K562 (cell line): ENCODE data around the gene C1QTNF12. TPM values are rescaled to one million over a fixed set of nuclear protein-coding genes. Genes with fewer than 3 reads are reported as not detected.

Experiments
- ATAC-seq: fragments of 200-7000 bp; cut with Tn5 transposase; 3 replicates; pipeline ENCODE4 v1.9.1; 2020; ENCODE audit warnings: moderate library complexity
- BruUV-seq: library from RNA; stranded (reverse); fragments of 400-500 nt; replicated peaks from 2 replicates; lab custom pipeline; 2021; lab: Mats Ljungman, UMichigan
- CTCF ChIA-PET: fragments of 300-600 bp; formaldehyde crosslinking; extraction: SDS; loops from one replicate; lab custom pipeline; 2021; ENCODE audit warnings: low intra/inter-chr PET ratio; lab: Yijun Ruan, JAX
- POLR2A ChIA-PET: fragments of 300-600, 350-650 bp; sonication (Branson Sonifier 250); formaldehyde crosslinking; extraction: SDS; loops from one replicate; lab custom pipeline; 2021; ENCODE audit warnings: antibody characterized with exemption, inconsistent platforms; lab: Yijun Ruan, JAX
- DNase-seq, 4 experiments: peaks; one replicate each; pipeline versions ENCODE4 v3.0.0 to v3.0.0-alpha.2; 2011 to 2018; ENCODE audit warnings: low spot score in 3 of 4, mixed read lengths in 3 of 4; ENCODE audit errors: extremely low read depth in 1 of 4
- FAIRE-seq: peaks from 2 replicates; lab custom pipeline; 2011; peaks lifted over from hg19 to GRCh38; lab: Jason Lieb, UNC
- H2AFZ ChIP-seq: 2 replicates; pipeline ENCODE4 v1.6.0; 2011; ENCODE audit warnings: low read depth, low read length, control low read depth, inconsistent platforms
- H3K27ac ChIP-seq: fragments of 200-600 bp; 3 replicates; pipeline ENCODE4 v1.8.0; 2011; ENCODE audit warnings: low read depth, mild to moderate bottlenecking, control low read depth, inconsistent platforms, low read length, moderate library complexity, mixed read lengths; ENCODE audit errors: extremely low read depth
- H3K27me3 ChIP-seq, 2 experiments: fragments of 300-600 bp in 1 of 2; 2 replicates in 1 of 2; 3 replicates in 1 of 2; pipeline versions ENCODE4 v1.6.0 to v1.8.0; 2011; ENCODE audit warnings: inconsistent platforms in 2 of 2, low read length in 2 of 2, mild to moderate bottlenecking in 1 of 2, mixed read lengths in 1 of 2, moderate library complexity in 1 of 2; ENCODE audit not compliant: control insufficient read depth in 2 of 2, insufficient read depth in 2 of 2
- H3K36me3 ChIP-seq: fragments of 300-600 bp; 3 replicates; pipeline ENCODE4 v1.8.0; 2011; ENCODE audit warnings: mild to moderate bottlenecking, low read length, inconsistent platforms; ENCODE audit not compliant: control insufficient read depth, insufficient read depth
- H3K4me1 ChIP-seq, 2 experiments: fragments of 200-600 bp in 1 of 2; replicated peaks in 1 of 2; 2 replicates in 1 of 2; 3 replicates in 1 of 2; pipeline versions ENCODE4 v1.5.1 to v1.8.0; 2011; ENCODE audit warnings: inconsistent platforms in 2 of 2, low read length in 2 of 2, mild to moderate bottlenecking in 1 of 2, mixed read lengths in 1 of 2, moderate library complexity in 1 of 2; ENCODE audit not compliant: control insufficient read depth in 2 of 2, insufficient read depth in 2 of 2
- H3K4me2 ChIP-seq: 2 replicates; pipeline ENCODE4 v1.6.1; 2011; ENCODE audit warnings: low read length, control low read depth, inconsistent platforms, mixed read lengths; ENCODE audit not compliant: insufficient read depth
- H3K4me3 ChIP-seq: fragments of 200-600 bp; sonication (generic), shearing (Covaris generic); 2 replicates; pipeline ENCODE4 v1.5.1; 2016; ENCODE audit warnings: control low read depth, inconsistent platforms
- H3K79me2 ChIP-seq: fragments of 200-600 bp; 3 replicates; pipeline ENCODE4 v1.8.0; 2011; ENCODE audit warnings: low read length, inconsistent platforms; ENCODE audit not compliant: control insufficient read depth, insufficient read depth
- H3K9ac ChIP-seq, 2 experiments: 2 replicates each; pipeline versions ENCODE4 v1.6.0 to v1.6.1; 2011; ENCODE audit warnings: low read depth in 2 of 2, low read length in 2 of 2, control low read depth in 1 of 2, inconsistent platforms in 1 of 2, mild to moderate bottlenecking in 1 of 2, mixed read lengths in 1 of 2; ENCODE audit not compliant: insufficient read depth in 1 of 2
- H3K9me1 ChIP-seq: one replicate; pipeline ENCODE4 v1.6.0; 2011; ENCODE audit warnings: inconsistent platforms, mild to moderate bottlenecking, low read length, moderate library complexity; ENCODE audit not compliant: control insufficient read depth, insufficient read depth
- H3K9me3 ChIP-seq: replicated peaks from 2 replicates; pipeline ENCODE4 v1.5.1; 2011; ENCODE audit warnings: low read depth, low read length, inconsistent platforms; ENCODE audit not compliant: control insufficient read depth, insufficient read depth
- H4K20me1 ChIP-seq: replicated peaks from 2 replicates; pipeline ENCODE4 v1.6.1; 2011; ENCODE audit warnings: low read length, inconsistent platforms, mixed read lengths; ENCODE audit not compliant: control insufficient read depth, insufficient read depth
- EP300 ChIP-seq: IDR thresholded peaks from 2 replicates; pipeline ENCODE4 v1.6.1; 2012; ENCODE audit warnings: low read length, improper control_type of control experiment
- ERF ChIP-seq: fragments of 450-650 bp; formaldehyde crosslinking; IDR thresholded peaks from 2 replicates; pipeline ENCODE4 v1.4.0; 2020; ENCODE audit warnings: mild to moderate bottlenecking, mixed read lengths
- FUS ChIP-seq: fragments of 200-400 bp; formaldehyde crosslinking; optimal IDR thresholded peaks from 2 replicates; pipeline ENCODE3; 2017; ENCODE audit warnings: low read depth, low read length
- HNRNPL ChIP-seq: fragments of 200-400 bp; formaldehyde crosslinking; IDR thresholded peaks from 2 replicates; pipeline ENCODE4 v1.6.1; 2017; ENCODE audit warnings: low read depth, mild to moderate bottlenecking, low read length
- ZKSCAN1 ChIP-seq: fragments of 150-350 bp; IDR thresholded peaks from 2 replicates; pipeline ENCODE4 v1.6.1; 2016; ENCODE audit warnings: low read depth, low read length
- WGBS: fragments of 100-300 bp; shearing (Covaris generic); methylation state at CpG from one replicate; pipeline ENCODE4 v1.1.6; 2016; ENCODE audit warnings: low coverage, mixed read lengths; ENCODE audit not compliant: insufficient coverage; ENCODE audit errors: missing lambda C conversion rate; 5-methylcytosine and 5-hydroxymethylcytosine counted together
- in situ Hi-C: fragments of 300-500 bp; cut with MboI; formaldehyde crosslinking; loops from 4 replicates; pipeline ENCODE4 v1.15.0; 2018; ENCODE audit warnings: inconsistent platforms, mixed read lengths
- intact Hi-C: fragments of 100-400 bp; cut with micrococcal nuclease; formaldehyde crosslinking; loops from 2 replicates; pipeline ENCODE4 v1.14.2; 2022
- polyA plus RNA-seq, 8 experiments: library from polyadenylated mRNA; depleted of rRNA in 4 of 8; stranded (reverse) in 5 of 8; unstranded in 3 of 8; fragments of >200 nt; fragmentation: Nextera tagmentation in 2 of 8; fragmentation: Illumina TruSeq in 1 of 8; extraction: Ambion mirVana in 2 of 8; extraction: Trizol in 1 of 8; gene quantifications; 2 replicates each; pipeline versions ENCODE4 v1.2.1 to v1.2.3, GENCODE V29; 2011 to 2014; ENCODE audit warnings: inconsistent platforms in 1 of 8, missing spikeins in 1 of 8
- total RNA-seq, 7 experiments: library from RNA; depleted of rRNA in 6 of 7; stranded (reverse); fragments of >200 nt in 6 of 7; fragmentation: Illumina TruSeq in 2 of 7; extraction: Trizol in 2 of 7; gene quantifications; 2 replicates each; pipeline versions ENCODE4 v1.2.1 to v1.2.3, GENCODE V29; 2011 to 2021; ENCODE audit warnings: low replicate concordance in 1 of 7
- TF ChIP-seq, protein P1 (sequence below), 2 experiments: fragments of 450-650 bp; formaldehyde crosslinking in 1 of 2; IDR thresholded peaks; 2 replicates each; pipeline versions ENCODE4 v1.4.0 to v1.6.1; 2014 to 2020; ENCODE audit warnings: mild to moderate bottlenecking in 2 of 2, borderline replicate concordance in 1 of 2, low read depth in 1 of 2
- TF ChIP-seq, protein P2 (sequence below): sonication (generic); formaldehyde crosslinking; IDR thresholded peaks from 2 replicates; pipeline ENCODE4 v1.8.1; 2023; ENCODE audit warnings: mild to moderate bottlenecking, missing genetic modification reagents

Gene C1QTNF12
- total and polyA plus RNA-seq, 9 of the 15 experiments (the other 6 are each of a cell fraction or from before 2014, with no cell fraction given) = 0.11 to 4.3 (median 0.93) TPM; not detected in 3

DNA sequence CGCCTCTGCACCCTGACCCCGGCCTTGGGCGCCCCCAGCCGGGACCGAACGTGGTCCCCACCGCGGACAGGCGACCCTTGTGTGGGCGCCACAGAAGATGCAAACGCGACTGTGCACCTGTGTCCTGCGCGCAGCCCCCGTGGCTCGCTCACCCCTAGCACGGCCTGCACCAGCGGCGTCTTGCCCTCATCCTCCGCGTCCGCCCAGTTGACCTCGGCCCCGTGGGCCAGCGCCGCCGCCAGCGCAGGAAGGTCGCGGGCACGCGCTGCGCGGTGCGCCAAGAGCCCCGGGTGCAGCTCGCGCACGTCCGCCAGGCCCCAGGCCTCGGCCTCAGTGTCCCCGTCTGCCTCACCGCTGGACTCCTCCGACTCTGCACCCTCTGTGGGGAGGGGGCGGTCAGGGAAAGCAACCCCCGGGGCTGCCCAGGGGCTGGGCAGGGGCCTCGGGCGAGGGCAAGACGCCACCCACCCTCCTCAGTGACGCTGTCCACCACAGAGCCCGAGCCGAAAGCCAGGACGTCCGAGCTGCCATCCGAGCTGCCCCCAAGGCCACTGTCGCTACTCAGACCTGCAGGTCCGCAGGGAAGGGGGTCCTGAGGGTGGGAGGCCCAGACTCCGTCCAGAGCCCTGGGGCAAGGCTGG lies 47.8 kb upstream of the C1QTNF12 start:
- FAIRE-seq = no peak
- H3K4me3 ChIP-seq = peak overlapping the region; percentile 51; the same call in 1 of the 2 replicates
- in situ Hi-C loops = no loop called here

More for the DNA sequence above, 47.8 kb upstream of the C1QTNF12 start:
- 71% methylated on average over 37 of the region's 58 CpGs for WGBS
- Histone ChIP-seq H3K27me3 (peaks cover 0 to 3% of the 10 kb centered on the region in 2 experiments; a peak in 1 of 5 replicates), H3K4me2 (peak overlapping the region; percentile 81; the same call in 1 of the 2 replicates), H3K79me2 (no peaks in the 10 kb centered on the region), H2AFZ (peak overlapping the region; percentile 67; the same call in 1 of the 2 replicates), H3K27ac (no peak overlapping the region), H4K20me1 (peaks cover 19% of the 10 kb centered on the region; the same call in 1 of the 2 replicates), H3K36me3 (peaks cover 17% of the 10 kb centered on the region; the same call in 1 of the 3 replicates), H3K4me1 (peaks cover 5 to 79% of the 10 kb centered on the region in 2 experiments; a peak in 3 of 5 replicates), H3K9me3 (no peaks in the 10 kb centered on the region), H3K9ac (peak overlapping the region in 1 of 2 experiments; percentile 84; a peak in 2 of 4 replicates), H3K9me1 (peaks cover 12% of the 10 kb centered on the region)
- intact Hi-C loops = loop anchor here (10.0 kb wide), 1 partner anchor 310 kb away; the partner anchor contains the start of gene PERM1
- POLR2A ChIA-PET = interaction anchor here (1.2 kb wide), 1 partner anchor 11 kb away, joined by 3 read pairs; no protein-coding TSS in a partner anchor
- no TSS peak for BruUV-seq
- CTCF ChIA-PET = no interaction called here
- ATAC-seq = no peak
- TF ChIP-seq EP300 (no peak), ERF (CRISPR knock-in tag) (peak; percentile 20; the same call in 1 of the 2 replicates), FUS (peak; percentile 45), ZKSCAN1 (no peak), HNRNPL (peak; percentile 52; the same call in 1 of the 2 replicates)
- TF ChIP-seq, protein P1, sequence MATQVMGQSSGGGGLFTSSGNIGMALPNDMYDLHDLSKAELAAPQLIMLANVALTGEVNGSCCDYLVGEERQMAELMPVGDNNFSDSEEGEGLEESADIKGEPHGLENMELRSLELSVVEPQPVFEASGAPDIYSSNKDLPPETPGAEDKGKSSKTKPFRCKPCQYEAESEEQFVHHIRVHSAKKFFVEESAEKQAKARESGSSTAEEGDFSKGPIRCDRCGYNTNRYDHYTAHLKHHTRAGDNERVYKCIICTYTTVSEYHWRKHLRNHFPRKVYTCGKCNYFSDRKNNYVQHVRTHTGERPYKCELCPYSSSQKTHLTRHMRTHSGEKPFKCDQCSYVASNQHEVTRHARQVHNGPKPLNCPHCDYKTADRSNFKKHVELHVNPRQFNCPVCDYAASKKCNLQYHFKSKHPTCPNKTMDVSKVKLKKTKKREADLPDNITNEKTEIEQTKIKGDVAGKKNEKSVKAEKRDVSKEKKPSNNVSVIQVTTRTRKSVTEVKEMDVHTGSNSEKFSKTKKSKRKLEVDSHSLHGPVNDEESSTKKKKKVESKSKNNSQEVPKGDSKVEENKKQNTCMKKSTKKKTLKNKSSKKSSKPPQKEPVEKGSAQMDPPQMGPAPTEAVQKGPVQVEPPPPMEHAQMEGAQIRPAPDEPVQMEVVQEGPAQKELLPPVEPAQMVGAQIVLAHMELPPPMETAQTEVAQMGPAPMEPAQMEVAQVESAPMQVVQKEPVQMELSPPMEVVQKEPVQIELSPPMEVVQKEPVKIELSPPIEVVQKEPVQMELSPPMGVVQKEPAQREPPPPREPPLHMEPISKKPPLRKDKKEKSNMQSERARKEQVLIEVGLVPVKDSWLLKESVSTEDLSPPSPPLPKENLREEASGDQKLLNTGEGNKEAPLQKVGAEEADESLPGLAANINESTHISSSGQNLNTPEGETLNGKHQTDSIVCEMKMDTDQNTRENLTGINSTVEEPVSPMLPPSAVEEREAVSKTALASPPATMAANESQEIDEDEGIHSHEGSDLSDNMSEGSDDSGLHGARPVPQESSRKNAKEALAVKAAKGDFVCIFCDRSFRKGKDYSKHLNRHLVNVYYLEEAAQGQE (IDR thresholded peaks at IDR 0.05; ENCODE audit: borderline replicate concordance) = no peak
- TF ChIP-seq, protein P1 (CRISPR knock-in tag; IDR thresholded peaks at IDR 0.05; ENCODE audit: low read depth) = 0 out of 2 replicates have a peak, but pooled peaks have one; percentile 47
- TF ChIP-seq, protein P2, sequence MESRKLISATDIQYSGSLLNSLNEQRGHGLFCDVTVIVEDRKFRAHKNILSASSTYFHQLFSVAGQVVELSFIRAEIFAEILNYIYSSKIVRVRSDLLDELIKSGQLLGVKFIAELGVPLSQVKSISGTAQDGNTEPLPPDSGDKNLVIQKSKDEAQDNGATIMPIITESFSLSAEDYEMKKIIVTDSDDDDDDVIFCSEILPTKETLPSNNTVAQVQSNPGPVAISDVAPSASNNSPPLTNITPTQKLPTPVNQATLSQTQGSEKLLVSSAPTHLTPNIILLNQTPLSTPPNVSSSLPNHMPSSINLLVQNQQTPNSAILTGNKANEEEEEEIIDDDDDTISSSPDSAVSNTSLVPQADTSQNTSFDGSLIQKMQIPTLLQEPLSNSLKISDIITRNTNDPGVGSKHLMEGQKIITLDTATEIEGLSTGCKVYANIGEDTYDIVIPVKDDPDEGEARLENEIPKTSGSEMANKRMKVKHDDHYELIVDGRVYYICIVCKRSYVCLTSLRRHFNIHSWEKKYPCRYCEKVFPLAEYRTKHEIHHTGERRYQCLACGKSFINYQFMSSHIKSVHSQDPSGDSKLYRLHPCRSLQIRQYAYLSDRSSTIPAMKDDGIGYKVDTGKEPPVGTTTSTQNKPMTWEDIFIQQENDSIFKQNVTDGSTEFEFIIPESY (CRISPR knock-in tag) = peak; percentile 82; the same call in 1 of the 2 replicates
- TF ChIP-seq, all 486 proteins: peak for 5
- DNase-seq = no peak
